Measurements from ENCODE around the gene GRIA4.
"Not testable (repeated sequence)": the region's sequence is repeated elsewhere in the genome, so short reads cannot be mapped to it uniquely, and the experiment has no call there.

GRIA4 gene

GRCh38 chr11:105868762-105869285 lies 259.0 kb downstream of the GRIA4 start:
- POLR2A ChIA-PET, result no interaction called here
- no peak for DNase-seq (ENCODE audit: extremely low spot score)
- TF ChIP-seq CTCF (IDR thresholded peaks at IDR 0.05; ENCODE audit: control extremely low read depth, extremely low read depth, low read depth, missing control alignments), result no peak
- CTCF ChIA-PET, result no interaction called here

- ChIA-PET CTCF (no interaction called here), POLR2A (no interaction called here)
- DNase-seq (ENCODE audit: extremely low spot score), result no peak
- TF ChIP-seq CTCF (IDR thresholded peaks at IDR 0.05; ENCODE audit: control extremely low read depth, extremely low read depth, low read depth, missing control alignments), result no peak
Measured at GRCh38 chr11:105870516-105871113, 260.7 kb downstream of the GRIA4 start.

- no peak for TF ChIP-seq CTCF (IDR thresholded peaks at IDR 0.05; ENCODE audit: control extremely low read depth, extremely low read depth, low read depth, missing control alignments)
- ChIA-PET CTCF (interaction anchor here (1.4 kb wide), 1 partner anchor 27 kb away, joined by 3 read pairs; no protein-coding TSS in a partner anchor), POLR2A (no interaction called here)
- no peak for DNase-seq (ENCODE audit: extremely low spot score)
Measured at GRCh38 chr11:105878510-105878909, 268.6 kb downstream of the GRIA4 start.

- DNase-seq (ENCODE audit: extremely low spot score); POLR2A ChIA-PET: not testable (repeated sequence)
- CTCF ChIA-PET, result interaction anchor here (1.0 to 1.4 kb wide), 2 partner anchors 20 to 27 kb away, joined by 3 read pairs; no protein-coding TSS in a partner anchor
Measured at GRCh38 chr11:105878927-105879326, 269.1 kb downstream of the GRIA4 start.

- DNase-seq (ENCODE audit: extremely low spot score), result no peak
- TF ChIP-seq CTCF (IDR thresholded peaks at IDR 0.05; ENCODE audit: control extremely low read depth, extremely low read depth, low read depth, missing control alignments), result no peak
- CTCF ChIA-PET, result no interaction called here
- POLR2A ChIA-PET, result no interaction called here
Measured at GRCh38 chr11:105881027-105881426, 271.2 kb downstream of the GRIA4 start.

GRCh38 chr11:105884436-105884835 lies 274.6 kb downstream of the GRIA4 start:
- ChIA-PET CTCF (interaction anchor here (1.0 to 1.3 kb wide), 2 partner anchors 10 to 31 kb away, joined by 3 to 5 read pairs; no protein-coding TSS in a partner anchor), POLR2A (no interaction called here)
- DNase-seq (ENCODE audit: extremely low spot score), result no peak
- no peak for TF ChIP-seq CTCF (IDR thresholded peaks at IDR 0.05; ENCODE audit: control extremely low read depth, extremely low read depth, low read depth, missing control alignments)

- CTCF ChIA-PET, result no interaction called here
- no peak for TF ChIP-seq CTCF (IDR thresholded peaks at IDR 0.05; ENCODE audit: control extremely low read depth, extremely low read depth, low read depth, missing control alignments)
- DNase-seq (ENCODE audit: extremely low spot score), result no peak
- POLR2A ChIA-PET, result no interaction called here
Measured at GRCh38 chr11:105891685-105892084, 281.8 kb downstream of the GRIA4 start.

Data from GM10248 (cell line).